Measurements from ENCODE around the gene PARP8. TPM values are rescaled to one million over a fixed set of nuclear protein-coding genes. Genes with fewer than 3 reads are reported as not detected.
"Not testable (repeated sequence)": the region's sequence is repeated elsewhere in the genome, so short reads cannot be mapped to it uniquely, and the experiment has no call there.

Gene PARP8
- total RNA-seq: 10 to 100 TPM; 11.2 to 21.4 (median 18.4) TPM
- polyA plus RNA-seq: 10 to 100 TPM in 1 of 2 donors, 1 to 10 TPM in 1; 4.4 to 19.8 TPM
- long read RNA-seq, donor 1, partial matches to known transcripts: 4 of 9 reads
- long read RNA-seq, donor 1, other reads (novel, unspliced or antisense): 5 of 9 reads
- long read RNA-seq, donor 2, partial matches to known transcripts: 0 of 1 reads
- long read RNA-seq, donor 2, other reads (novel, unspliced or antisense): 0 of 1 reads
- long read RNA-seq, donor 3, partial matches to known transcripts: 1 of 5 reads
- long read RNA-seq, donor 3, other reads (novel, unspliced or antisense): 4 of 5 reads

- peak; percentile 48 to 70 (median 67) for DNase-seq
- peak within 1 kb of the TSS; percentile 77 for H3K4me3 ChIP-seq
- H3K27me3 ChIP-seq: no peaks in the 10 kb centered on the region
- 1% methylated on average over 59 to 66 of the region's 66 CpGs for WGBS, 3 donors
- intact Hi-C loops (cut with DNase I): no loop called here
- peak within 1 kb of the TSS; percentile 75 to 84 for H3K27ac ChIP-seq
- H3K4me1 ChIP-seq (ENCODE audit: insufficient read depth): no peaks in the 10 kb centered on the region
- no peaks in the 10 kb centered on the region for H3K9me3 ChIP-seq
- H3K36me3 ChIP-seq: no peaks in the 10 kb centered on the region
- TF ChIP-seq EP300 (IDR thresholded peaks at IDR 0.05) (no peak), CTCF (IDR thresholded peaks at IDR 0.05) (no peak), POLR2A (IDR thresholded peaks at IDR 0.05) (no peak)
These were observed at the start of gene PARP8 for GRCh38 chr5:50666261-50667022. TSS of gene PARP8 (plus strand) at chr5:50666637. CDS start at chr5:50667096, 459 bp downstream.

GRCh38 chr5:50623666-50624065, 42.8 kb upstream of the PARP8 start:
- H3K9me3 ChIP-seq: no peaks in the 10 kb centered on the region
- H3K27me3 ChIP-seq: no peaks in the 10 kb centered on the region
- no peak overlapping the region for H3K27ac ChIP-seq
- H3K4me3 ChIP-seq: no peak overlapping the region
- TF ChIP-seq EP300 (IDR thresholded peaks at IDR 0.05) (no peak), POLR2A (IDR thresholded peaks at IDR 0.05) (no peak), CTCF (IDR thresholded peaks at IDR 0.05) (no peak)
- no peaks in the 10 kb centered on the region for H3K36me3 ChIP-seq
- intact Hi-C loops (cut with DNase I): no loop called here
- H3K4me1 ChIP-seq (ENCODE audit: insufficient read depth): no peaks in the 10 kb centered on the region
- 64 to 75% (median 72%) methylated on average over 3 of the region's 3 CpGs for WGBS, 3 donors
- DNase-seq: no peak

GRCh38 chr5:50634866-50635265, 31.6 kb upstream of the PARP8 start:
- H3K9me3 ChIP-seq; intact Hi-C loops (cut with DNase I); DNase-seq; H3K27me3 ChIP-seq; H3K4me1 ChIP-seq (ENCODE audit: insufficient read depth); H3K27ac ChIP-seq; H3K4me3 ChIP-seq; H3K36me3 ChIP-seq: not testable (repeated sequence)
- 74 to 78% (median 74%) methylated on average over 2 of the region's 2 CpGs for WGBS, 3 donors

- WGBS, 3 donors: 67 to 78% (median 74%) methylated on average over 2 of the region's 2 CpGs
- H3K27ac ChIP-seq, H3K27me3 ChIP-seq: not testable (repeated sequence)
These were observed 28.9 kb upstream of the PARP8 start for GRCh38 chr5:50637576-50637975.

GRCh38 chr5:50646591-50646990, 19.8 kb upstream of the PARP8 start:
- DNase-seq: no peak
- TF ChIP-seq CTCF (IDR thresholded peaks at IDR 0.05): no peak
- TF ChIP-seq POLR2A (IDR thresholded peaks at IDR 0.05): no peak
- no peak for TF ChIP-seq EP300 (IDR thresholded peaks at IDR 0.05)
- no peaks in the 10 kb centered on the region for H3K9me3 ChIP-seq
- no peaks in the 10 kb centered on the region for H3K4me1 ChIP-seq (ENCODE audit: insufficient read depth)
- intact Hi-C loops (cut with DNase I): no loop called here
- 57 to 62% (median 60%) methylated on average over 3 of the region's 3 CpGs for WGBS, 3 donors
- H3K27ac ChIP-seq: no peak overlapping the region
- no peaks in the 10 kb centered on the region for H3K36me3 ChIP-seq
- no peak overlapping the region for H3K4me3 ChIP-seq
- H3K27me3 ChIP-seq: no peaks in the 10 kb centered on the region

More at GRCh38 chr5:50637576-50637975, 28.9 kb upstream of the PARP8 start:
- H3K9me3 ChIP-seq; intact Hi-C loops (cut with DNase I); H3K4me1 ChIP-seq (ENCODE audit: insufficient read depth); H3K36me3 ChIP-seq; DNase-seq; H3K4me3 ChIP-seq: not testable (repeated sequence)

Data from ovary (tissue), 10 donors.